ENCODE data around the gene TGFA.
"Not testable (repeated sequence)": the region's sequence is repeated elsewhere in the genome, so short reads cannot be mapped to it uniquely, and the experiment has no call there.

The TGFA gene

DNA sequence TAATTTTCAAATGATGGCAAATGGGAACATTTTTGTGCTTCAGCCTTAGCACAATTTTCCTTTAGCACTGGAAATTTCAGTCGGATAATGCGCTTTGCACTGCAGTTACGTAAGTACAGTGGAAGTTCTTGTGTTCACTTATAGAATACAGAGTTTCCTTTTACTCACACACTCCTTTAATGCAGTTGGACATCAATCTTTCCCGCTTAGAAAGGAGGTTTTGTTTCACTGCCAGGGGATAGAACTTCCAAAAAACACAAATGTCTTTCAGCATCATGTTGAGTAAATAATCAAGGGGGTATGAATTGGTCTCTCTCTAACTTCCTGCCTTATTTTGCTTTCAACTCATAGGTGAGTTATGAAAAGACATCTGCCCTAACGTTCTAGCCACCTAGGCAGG, 63.2 kb downstream of the TGFA start:
- no peak for DNase-seq

DNA sequence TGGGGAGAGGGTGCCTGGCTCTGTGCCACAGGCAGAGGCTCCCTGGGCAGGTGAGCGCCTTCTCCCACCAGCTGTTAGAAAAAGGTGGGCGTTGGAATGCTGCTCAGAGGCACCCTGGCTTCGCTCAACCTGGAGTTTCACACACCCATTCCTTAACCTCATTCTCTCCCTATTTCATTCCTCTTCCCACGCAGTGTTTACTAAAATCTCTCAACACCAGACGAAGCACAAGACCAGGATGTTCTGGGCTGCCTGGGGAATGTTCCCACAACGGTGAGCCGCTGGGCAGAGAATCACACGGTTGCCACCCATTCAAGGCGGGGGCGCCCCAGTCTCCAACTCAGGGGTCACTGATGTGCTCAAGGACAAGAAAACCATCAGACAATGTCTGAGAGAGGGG, 64.5 kb downstream of the TGFA start:
- DNase-seq = no peak

DNA sequence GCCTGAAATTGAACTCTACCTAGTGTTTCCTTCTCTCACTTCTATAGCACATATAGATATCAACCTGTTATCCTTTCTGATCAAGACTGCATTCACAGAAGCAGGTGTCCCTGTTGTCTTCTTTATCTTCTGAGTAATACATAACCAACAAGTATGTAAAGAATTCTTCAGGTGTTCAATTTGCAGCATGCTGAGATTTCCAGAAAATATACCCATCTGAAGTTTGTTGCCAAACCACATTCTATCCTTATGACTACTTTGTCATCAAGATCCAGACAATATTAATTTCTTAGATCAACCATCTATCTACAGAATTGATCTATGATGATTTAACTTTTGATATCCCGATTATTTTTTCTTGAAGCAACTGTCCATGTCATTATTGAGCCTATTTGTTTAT, 69.5 kb downstream of the TGFA start:
- DNase-seq = no peak

DNA sequence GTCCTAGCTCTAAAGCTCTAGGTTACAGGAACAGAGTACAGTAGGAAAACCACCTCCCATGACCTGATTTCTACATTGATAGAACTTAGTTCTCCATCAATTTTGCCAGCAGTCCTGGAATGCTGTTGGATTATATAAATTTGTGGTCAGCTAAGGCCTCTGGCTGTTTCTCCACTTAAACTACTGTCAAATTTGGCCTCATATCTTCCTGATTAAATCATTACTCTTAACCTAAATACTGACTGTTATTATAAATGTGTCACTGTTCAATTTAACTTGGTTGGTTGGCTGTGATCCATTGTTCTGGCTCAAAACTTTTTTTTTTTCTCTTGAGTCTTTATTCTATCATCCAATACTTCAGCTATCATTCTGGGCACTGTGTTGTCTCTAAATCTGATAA, 71.2 kb downstream of the TGFA start:
- no peak for DNase-seq

DNA sequence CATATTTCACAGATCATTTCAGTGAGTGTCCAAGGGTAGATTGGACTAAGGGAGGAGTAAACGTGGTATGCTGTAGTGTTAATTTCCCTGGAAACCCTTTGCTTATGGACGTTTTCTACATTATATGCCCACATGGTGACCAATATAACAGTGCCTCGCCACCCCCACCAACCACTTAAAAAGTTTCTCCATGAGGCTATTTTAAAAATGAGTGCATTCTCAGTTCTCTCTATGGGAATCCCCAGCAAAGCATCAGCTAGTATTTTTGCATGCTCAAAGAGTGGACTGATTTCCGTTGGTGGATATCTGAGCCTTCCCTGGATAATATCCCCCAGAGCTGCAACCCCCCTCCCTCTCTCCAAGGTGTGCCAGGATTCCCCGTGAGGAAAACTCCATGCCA, 73.2 kb downstream of the TGFA start:
- no peak for DNase-seq

DNA sequence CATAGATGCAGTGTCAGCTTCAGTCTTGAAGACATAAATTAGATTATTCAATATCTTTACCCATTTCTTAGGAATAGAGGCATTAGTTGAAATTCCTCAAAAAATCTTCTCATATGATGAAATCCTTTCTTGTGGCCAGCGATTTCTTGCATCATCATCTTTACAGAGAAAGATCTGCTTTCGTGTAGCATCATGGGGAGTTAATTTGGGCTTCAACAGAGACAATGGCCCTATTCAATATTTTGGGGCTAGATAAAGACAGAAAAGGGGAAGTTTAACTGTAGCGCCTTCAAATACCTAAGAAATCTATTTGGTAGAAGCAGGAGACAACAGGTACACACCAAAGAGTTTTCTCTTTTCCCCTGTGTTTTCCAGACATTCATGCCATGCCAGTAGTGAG, 73.8 kb downstream of the TGFA start:
- DNase-seq = no peak

DNA sequence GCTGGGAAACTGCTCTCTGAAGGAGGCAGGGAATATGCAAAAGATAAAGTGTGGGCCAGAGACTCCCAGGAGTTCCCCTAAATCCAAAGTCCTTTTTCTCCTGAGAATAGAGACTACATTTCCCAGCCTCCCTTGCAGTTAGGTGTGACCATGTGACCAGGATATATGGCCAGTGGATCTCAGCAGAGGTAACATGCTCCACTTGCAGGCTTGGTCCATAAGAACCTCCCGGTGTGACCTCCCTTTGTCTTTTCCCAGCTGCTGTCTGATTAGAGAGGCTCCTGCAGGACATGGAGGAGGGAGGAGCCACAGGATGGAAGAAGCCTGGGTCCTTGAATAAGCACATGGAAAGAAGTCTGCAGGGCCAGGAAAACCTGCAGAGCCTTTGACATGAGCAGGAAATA, 76.2 kb downstream of the TGFA start:
- no peak for DNase-seq

DNA sequence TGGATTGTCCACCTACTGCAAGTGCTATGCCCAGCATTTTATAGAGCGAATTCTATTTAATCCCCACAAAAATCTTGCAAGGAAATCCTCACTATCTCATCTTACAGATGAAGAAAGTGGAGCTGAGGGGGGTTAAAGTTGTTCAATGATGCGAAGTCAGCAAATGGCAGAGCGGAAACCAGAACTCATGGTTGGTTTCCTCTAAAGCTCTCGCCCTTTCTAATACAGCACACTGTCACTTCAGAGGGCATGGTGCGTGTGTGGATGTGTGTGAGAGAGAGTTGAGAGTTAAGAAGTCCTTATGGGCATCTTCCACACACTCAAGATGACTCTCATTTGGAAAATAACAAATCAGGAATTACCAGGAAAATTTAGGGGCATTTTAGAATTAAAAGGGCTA, 78.4 kb downstream of the TGFA start:
- no peak for DNase-seq

DNA sequence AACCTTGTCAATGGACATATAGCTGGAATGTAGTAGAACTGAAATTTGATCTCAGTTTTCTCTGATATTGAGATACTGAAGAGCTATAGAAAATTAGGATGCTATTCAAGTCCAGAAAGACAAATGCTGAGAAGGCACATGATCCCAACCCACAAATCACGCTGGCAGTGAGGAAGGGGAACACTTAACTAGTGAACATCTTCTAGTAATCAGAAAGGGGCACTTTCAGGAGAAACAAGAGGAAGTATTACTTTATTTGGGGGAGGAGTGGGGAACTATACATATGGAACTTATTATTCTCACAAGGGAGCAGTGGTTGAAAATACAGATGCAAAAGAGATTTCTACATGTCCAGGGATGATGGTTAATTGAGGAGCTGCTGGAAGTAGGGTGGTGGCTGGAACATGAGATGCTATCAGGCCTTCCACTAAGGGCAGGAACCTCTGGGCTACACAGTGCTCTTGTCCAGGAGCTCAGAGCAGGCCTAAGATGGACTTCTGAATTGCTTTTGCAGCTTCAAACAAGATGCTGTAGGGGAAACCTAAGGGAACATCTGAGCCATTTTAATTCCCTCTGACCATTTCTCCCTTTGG, 79.3 kb downstream of the TGFA start:
- no peak for DNase-seq

DNA sequence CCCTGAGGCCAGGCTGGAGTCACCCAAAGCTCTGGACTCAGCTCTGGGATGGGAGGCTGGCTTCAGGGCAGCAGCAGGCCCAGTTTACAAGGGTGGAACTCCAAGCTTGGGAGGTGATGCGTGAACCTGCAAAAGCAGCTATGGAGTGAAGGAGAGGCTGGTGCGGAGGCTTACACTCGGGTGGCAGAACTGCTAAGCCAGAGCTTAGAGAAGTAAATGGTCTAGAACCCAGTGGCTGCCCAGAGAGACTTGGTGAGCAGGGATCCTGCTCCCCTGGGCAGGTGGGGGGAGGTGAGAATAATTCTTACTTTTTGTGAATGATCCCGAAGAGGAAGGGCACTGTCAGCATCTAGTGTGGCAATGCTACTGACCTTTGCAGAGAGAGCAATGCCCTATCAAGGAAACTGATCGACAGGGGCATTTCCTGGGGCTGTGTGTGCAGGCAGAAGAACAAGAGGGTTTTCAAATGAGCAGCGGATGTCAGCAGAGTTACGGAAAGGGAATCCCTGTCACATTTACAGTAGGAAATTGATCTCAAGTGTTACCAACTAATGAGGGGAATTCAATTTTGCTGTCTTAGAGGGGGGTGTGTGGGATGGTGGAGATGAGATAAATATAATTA, 80.4 kb downstream of the TGFA start:
- no peak for DNase-seq

DNA sequence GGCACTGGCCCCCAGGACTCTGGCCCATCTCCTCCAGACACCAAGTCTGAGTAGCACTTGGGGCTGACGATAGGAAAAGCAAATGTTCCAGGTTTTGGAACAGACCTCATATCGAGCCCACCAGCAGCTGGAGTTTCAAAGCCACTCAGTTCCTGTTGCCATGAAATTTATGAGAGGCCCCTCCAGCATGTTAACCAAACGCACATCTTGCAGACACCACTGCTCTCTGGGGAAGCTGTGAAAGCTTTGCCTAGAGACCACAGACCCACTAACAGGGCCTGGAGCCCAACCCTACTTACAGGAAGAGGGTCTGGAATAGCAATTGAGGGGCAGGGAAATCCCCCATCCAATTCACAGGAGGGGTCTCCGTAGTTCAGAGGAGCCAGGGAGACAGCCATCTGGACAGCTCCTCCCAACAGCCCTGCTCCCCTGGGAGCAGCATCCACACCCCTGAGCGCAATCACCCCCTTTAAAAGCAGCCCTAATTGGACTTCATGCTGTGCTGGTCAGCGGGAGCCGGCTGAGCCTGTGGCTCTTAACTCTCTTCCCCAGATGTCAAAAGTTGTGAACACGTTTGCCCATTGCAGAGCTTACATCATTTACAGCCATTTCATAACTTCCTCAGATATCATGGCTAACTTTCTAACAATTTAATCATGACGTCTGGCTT, 81.3 kb downstream of the TGFA start:
- no peak for DNase-seq

DNA sequence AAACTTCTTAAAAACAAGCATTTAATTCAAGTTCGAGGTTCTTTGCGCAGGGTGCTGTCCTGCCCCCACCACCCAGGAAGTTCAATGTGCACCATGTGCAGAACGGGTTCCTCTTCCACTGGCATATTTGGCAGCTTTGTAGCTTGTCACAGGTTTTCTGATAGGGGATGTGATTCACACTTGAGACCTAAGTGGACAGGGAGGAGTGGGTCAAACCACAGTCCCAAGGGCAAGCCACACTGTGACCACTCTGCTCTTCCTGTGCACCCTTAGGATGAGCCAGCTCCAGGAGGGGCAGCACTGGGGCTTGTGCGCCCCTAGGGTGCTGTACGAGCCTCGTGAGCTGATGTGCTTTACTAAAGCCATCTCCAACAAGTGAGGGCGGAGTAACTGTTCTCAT, 82.5 kb downstream of the TGFA start:
- no peak for DNase-seq

DNA sequence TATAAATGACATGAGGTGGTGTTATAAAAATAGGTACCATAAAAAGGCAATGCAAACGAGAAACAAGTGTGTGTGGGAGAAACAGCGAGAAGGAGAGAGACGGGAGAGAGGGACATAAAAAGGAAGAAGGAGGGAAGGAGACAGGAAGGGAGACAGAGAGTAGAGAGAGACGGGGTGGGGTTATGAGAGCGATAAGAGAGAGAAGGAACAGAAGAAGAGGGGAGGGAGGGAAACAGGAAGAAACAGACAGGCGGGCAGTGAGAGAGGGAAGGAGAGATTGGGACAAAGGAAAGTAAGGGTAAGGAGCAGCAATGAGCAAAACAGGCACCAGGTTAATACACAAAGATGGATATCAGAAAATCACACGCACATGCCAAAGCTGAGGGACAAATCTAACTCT, 83.7 kb downstream of the TGFA start:
- no peak for DNase-seq

DNA sequence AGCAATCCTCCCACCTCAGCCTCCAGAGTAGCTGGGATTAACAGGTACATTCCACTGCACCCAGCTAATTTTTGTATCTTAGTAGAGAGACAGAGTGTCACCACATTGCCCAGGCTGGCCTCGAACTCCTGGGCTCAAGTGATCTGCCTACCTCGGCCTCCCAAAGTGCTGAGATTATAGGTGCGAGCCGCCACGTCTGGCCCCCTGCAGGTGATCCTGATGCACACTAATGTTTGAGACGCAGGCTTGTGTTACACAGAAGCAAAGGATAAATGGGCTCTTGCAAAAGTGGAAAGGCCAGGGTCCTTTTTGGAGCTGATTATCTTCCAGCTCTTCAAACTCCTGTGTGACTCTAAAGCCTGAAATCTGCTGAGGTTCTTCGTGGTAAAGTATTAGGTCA, 84.2 kb downstream of the TGFA start:
- DNase-seq = no peak

DNA sequence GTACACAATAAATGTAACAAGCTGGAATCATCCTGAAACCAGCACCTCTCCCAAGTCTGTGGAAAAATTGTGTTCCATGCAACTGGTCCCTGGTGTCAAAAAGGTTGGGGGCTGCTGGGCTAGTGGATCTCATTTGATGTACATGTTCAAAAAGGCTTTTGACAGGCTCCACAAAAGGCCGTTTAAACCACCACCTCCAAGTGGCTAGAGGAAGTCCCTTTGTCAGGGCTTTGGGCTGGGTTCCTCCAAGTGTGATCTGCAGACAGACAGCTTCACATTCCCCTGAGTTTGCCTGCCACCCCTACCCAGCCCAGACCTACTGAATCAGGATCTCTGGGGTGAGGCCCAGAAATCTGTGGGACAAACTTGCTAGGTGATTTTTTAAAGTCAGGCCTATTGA, 84.7 kb downstream of the TGFA start:
- DNase-seq = no peak

DNA sequence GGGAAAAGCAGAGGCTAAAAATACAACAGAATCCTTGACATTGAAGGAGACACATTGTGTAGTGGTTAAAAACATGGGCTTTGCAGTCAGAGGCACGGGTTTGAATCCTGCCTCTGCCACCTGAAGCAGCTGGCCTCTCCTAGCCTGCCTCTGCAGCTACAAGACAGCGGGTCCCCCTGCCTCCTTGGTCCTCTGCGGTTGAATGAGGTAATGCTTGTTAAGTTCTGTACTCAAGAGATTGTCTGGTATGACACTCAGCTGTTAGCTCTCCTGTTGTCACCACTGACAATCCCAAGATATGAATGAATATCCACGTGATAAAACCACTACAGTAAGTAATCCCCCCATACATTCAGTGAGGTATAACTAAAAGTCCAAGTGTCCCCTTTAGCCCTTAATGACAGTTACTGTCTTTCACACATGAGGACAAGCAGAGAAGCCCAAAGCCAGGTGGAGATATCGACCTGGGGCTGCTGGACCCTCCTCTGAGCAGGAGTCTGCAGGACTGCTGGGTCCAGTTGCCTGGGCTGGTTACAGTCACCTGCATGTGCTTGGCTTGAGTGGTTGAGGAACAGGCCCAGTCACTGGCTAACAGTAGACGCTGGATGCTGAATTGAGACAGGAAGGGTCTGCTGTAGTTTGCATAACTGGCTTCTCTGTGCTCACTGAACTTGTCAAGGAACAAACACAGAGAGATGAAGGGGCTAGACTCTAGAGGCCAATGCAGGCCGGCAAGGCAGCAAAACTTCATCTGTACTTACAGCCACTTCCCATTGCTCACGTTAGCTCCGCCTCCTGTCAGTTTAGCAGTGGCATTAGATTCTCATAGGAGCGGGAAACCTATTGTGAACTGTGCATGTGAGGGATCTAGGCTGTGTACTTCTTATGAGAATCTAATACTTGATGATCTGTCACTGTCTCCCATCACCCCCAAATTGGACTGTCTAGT, 85.5 kb downstream of the TGFA start:
- no peak for DNase-seq

DNA sequence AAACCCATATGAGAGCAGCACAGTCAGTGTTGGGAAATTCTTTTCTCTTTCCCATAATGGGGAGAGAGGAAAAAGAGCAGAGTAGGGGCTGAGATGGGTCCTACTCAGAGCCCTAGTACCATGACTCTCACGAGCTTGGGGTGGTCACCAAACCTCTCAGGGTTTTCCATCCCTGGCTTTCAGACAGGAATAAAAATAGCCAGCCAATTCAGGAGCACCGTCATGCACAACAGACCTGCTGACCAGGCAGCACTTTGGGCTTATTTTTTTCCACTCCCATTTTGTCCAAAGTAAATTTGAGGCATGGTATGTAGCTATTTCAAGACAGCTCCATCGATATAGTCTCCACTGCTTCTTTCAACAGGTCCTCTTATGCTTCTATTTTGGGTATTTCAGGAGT, 86.4 kb downstream of the TGFA start:
- no peak for DNase-seq

DNA sequence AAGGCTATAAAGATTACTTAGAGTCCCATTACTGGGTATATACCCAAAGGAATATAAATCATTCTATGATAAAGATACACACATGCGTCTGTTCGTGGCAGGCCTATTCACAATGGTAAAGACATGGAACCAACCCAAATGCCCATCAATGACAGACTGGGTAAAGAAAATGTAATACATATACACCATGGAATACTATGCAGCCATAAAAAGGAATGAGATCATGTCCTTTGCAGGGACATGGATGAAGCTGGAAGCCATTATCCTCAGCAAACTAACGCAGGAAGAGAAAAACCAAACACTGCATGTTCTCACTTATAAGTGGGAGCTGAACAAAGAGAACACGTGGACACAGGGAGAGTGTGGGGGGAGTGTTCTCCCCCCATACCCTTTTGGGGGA, 87.0 kb downstream of the TGFA start:
- not testable (repeated sequence) for DNase-seq

DNA sequence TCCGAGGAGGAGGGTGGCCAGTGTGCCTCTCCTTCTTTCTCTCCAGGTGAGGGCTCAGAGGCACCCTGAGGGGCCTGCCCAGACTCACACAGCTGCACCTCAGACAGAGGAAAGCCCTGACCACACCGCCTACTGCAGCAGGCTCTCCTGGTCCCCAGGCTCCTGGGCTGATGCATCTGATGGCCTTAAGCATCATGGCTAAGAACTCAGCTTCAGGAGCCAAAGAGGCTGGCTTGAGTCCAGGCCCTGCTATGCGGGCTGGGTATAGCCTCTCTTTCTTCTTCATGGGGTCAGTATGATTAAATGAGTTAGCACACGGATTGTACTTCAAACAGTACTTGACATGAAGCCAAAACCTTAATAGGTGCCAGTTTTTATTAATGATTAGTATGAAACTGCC, 89.6 kb downstream of the TGFA start:
- DNase-seq = no peak

DNA sequence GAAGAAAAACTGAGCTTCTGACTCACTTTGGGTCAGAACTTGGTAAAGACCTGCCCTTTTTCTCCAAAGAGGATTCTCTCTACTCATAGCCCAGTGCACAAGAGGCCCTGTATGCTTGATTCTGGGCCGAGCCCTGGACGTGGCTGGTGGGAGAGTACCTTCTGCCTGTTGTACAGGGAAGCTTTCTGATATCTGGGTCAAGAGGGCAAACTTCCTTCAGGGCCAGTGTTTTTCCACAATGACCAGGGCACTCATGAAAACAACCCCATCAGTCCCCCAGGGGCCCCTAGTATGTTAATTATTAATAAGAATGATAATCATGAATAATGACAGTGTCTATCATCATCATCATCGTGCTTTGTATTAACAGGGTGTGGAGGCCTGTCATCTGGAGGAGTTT, 90.0 kb downstream of the TGFA start:
- DNase-seq = no peak

DNA sequence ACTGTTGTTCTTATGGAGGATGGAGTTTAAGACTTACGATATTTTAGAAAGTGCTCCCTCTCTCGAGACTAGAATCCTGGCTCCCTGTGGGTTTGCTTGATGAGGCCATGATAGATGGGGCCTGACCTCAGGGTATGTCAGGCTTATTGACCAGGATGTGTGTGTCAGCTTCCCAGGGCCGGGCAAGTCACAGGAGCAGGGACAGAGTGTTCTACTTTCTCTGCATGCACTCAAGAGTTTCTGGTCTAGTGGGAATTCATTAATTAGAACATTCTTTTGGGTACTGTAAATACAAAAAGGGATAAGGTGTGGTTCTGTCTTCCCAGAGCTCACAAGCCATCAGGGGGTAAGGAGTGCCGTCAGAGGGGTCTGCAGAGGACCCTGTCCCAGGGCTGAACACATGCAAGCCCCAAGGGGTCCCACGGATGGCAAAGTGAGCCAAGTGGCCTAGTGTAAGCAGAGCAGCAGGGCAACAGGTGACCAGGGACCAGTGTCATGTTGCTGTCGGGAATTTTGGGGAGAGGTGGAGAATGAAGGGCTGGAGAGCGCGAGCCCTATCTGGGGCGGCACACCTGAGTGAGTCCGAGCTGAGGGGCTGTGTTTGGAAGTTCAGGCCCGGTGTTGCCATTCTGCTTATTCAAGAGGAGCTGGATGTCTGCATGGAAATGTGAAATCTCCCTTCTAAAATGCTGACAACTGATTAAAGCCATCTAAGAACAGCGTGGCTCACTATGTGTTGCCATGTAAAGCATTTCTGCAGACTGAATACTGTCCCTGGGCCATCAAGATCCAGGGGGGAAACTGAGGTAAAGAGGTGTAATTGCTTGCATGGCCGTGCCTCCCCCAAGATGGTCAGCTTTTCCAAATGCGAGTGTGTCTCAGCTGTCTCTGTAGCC, 91.4 kb downstream of the TGFA start:
- DNase-seq = no peak

DNA sequence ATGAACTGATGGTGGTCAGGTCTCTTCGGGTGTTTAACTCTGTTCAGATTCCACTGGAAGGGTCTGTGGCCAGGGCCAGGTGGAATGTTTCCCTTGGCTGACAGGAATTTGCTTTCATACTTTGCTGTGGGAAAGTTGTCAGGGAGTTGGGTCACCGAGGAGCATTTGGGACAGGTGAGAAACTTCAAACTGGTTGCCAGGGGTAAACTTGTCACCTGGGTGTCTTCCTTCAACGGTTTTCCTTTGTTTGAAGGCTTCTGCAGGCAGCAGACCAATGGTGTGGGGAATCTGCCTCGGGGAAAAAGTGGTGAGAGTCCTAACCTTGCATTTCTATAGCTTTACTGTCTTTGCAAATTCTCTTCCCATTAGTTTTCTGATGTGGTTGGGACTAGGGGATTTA, 92.2 kb downstream of the TGFA start:
- DNase-seq = no peak

DNA sequence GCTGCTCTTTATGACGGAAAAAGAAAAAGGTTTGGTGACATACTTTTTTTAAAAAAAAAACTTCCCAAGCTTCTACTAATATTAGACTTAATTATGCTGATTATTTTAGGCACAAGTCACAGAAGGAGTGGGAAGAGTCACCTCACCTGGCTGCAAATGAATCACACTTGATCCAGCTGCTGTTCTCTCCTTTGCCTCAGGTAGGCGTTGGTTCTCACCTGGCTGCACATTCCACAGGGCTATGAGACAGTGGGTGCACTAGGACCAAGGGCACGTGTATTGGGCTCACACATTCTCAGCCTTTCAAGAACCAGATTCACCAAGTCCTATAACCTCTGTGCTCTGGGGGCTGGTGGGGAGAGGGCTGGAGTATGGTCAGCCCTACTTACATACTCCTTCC, 93.3 kb downstream of the TGFA start:
- no peak for DNase-seq
